GM12878 (cell line): Measurements from ENCODE around the gene PRMT5. TPM values are rescaled to one million over a fixed set of nuclear protein-coding genes. Genes with fewer than 3 reads are reported as not detected.

Experiments used
- ATAC-seq: fragments of 200-7000 bp; cut with Tn5 transposase; 3 replicates; pipeline ENCODE4 v1.9.1; 2020; ENCODE audit warnings: mild to moderate bottlenecking, moderate library complexity
- BruUV-seq: library from RNA; stranded (reverse); fragments of 400-500 nt; replicated peaks from 2 replicates; lab custom pipeline; 2021; lab: Mats Ljungman, UMichigan
- CTCF ChIA-PET: fragments of 300-600 bp; sonication (Branson Sonifier 250); formaldehyde crosslinking; extraction: SDS; loops from one replicate; lab custom pipeline; 2021; ENCODE audit warnings: inconsistent platforms; lab: Yijun Ruan, JAX
- POLR2A ChIA-PET: fragments of 350-600 bp; formaldehyde crosslinking; extraction: SDS; loops from one replicate; lab custom pipeline; 2021; ENCODE audit warnings: inconsistent platforms; lab: Charles Lee
- RAD21 ChIA-PET: fragments of 300-600 bp; sonication (Branson Sonifier 250); formaldehyde crosslinking; loops from one replicate; lab custom pipeline; 2023; ENCODE audit warnings: antibody characterized with exemption; ENCODE audit not compliant: unreplicated experiment; lab: Charles Lee
- SMC1A ChIA-PET: fragments of 300-600 bp; sonication (Branson Sonifier 250); formaldehyde crosslinking; loops from one replicate; lab custom pipeline; 2023; ENCODE audit not compliant: unreplicated experiment, uncharacterized antibody; lab: Charles Lee
- DNase-seq: peaks from one replicate; pipeline ENCODE4 v3.0.0-alpha.2; 2011; ENCODE audit warnings: low read depth, low spot score
- FAIRE-seq: peaks from 3 replicates; lab custom pipeline; 2011; peaks lifted over from hg19 to GRCh38; lab: Jason Lieb, UNC
- H2AFZ ChIP-seq: 2 replicates; pipeline ENCODE4 v1.6.0; 2011; ENCODE audit warnings: low read depth, low read length, control low read depth; ENCODE audit not compliant: control insufficient read depth
- H3K27ac ChIP-seq: 2 replicates; pipeline ENCODE4 v1.5.1; 2011; ENCODE audit warnings: control low read depth; ENCODE audit not compliant: control insufficient read depth, insufficient read depth
- H3K27me3 ChIP-seq, 2 experiments: replicated peaks in 1 of 2; 2 replicates each; pipeline versions ENCODE4 v1.6.0 to v1.6.1; 2011; ENCODE audit warnings: low read length in 1 of 2; ENCODE audit not compliant: control insufficient read depth in 2 of 2, insufficient read depth in 2 of 2
- H3K36me3 ChIP-seq, 2 experiments: 2 replicates each; pipeline ENCODE4 v1.5.1; 2011; ENCODE audit warnings: low read length in 1 of 2; ENCODE audit not compliant: control insufficient read depth in 2 of 2, insufficient read depth in 2 of 2
- H3K4me1 ChIP-seq: 2 replicates; pipeline ENCODE4 v1.6.1; 2011; ENCODE audit warnings: mild to moderate bottlenecking, low read length, moderate library complexity, mixed read lengths; ENCODE audit not compliant: control insufficient read depth, insufficient read depth
- H3K4me2 ChIP-seq: 2 replicates; pipeline ENCODE4 v1.6.0; 2011; ENCODE audit warnings: control low read depth; ENCODE audit not compliant: control insufficient read depth, insufficient read depth
- H3K4me3 ChIP-seq: fragments of 200-600 bp; sonication (generic); 2 replicates; pipeline ENCODE4 v1.5.1; 2016
- H3K79me2 ChIP-seq: 2 replicates; pipeline ENCODE4 v1.6.0; 2011; ENCODE audit warnings: low read length; ENCODE audit not compliant: control insufficient read depth, insufficient read depth
- H3K9ac ChIP-seq: 2 replicates; pipeline ENCODE4 v1.8.0; 2011; ENCODE audit warnings: low read length, control low read depth, mixed read lengths; ENCODE audit not compliant: control insufficient read depth, insufficient read depth
- H3K9me3 ChIP-seq: replicated peaks from 3 replicates; pipeline ENCODE4 v1.5.1; 2011; ENCODE audit warnings: mild to moderate bottlenecking, low read length; ENCODE audit not compliant: control insufficient read depth, insufficient read depth
- H4K20me1 ChIP-seq: 2 replicates; pipeline ENCODE4 v1.6.0; 2011; ENCODE audit not compliant: control insufficient read depth, insufficient read depth
- CHD1 ChIP-seq: IDR thresholded peaks from 2 replicates; pipeline ENCODE4 v1.6.1; 2012; ENCODE audit warnings: low read depth, low read length, improper control_type of control experiment
- IKZF1 ChIP-seq: fragments of 450-650 bp; conservative IDR thresholded peaks from 2 replicates; pipeline ENCODE4 v1.6.1; 2017; ENCODE audit warnings: antibody characterized with exemption, mild to moderate bottlenecking
- KLF5 ChIP-seq: fragments of 450-650 bp; IDR thresholded peaks from 2 replicates; pipeline ENCODE4 v1.6.1; 2014; ENCODE audit warnings: mild to moderate bottlenecking; ENCODE audit not compliant: partially characterized antibody
- MEF2B ChIP-seq: fragments of 450-650 bp; IDR thresholded peaks from 2 replicates; pipeline ENCODE4 v1.6.1; 2018; ENCODE audit warnings: mild to moderate bottlenecking, moderate library complexity; ENCODE audit not compliant: partially characterized antibody, poor library complexity, severe bottlenecking
- MTA2 ChIP-seq: fragments of 450-650 bp; IDR thresholded peaks from 2 replicates; pipeline ENCODE4 v1.6.1; 2016; ENCODE audit warnings: low read depth, mild to moderate bottlenecking, moderate library complexity
- NBN ChIP-seq: fragments of 450-650 bp; IDR thresholded peaks from 2 replicates; pipeline ENCODE4 v1.6.1; 2016
- NFIC ChIP-seq: IDR thresholded peaks from 2 replicates; pipeline ENCODE4 v1.6.1; 2012; ENCODE audit warnings: low read depth, mild to moderate bottlenecking, inconsistent platforms, low read length, moderate library complexity
- NFYA ChIP-seq: IDR thresholded peaks from 2 replicates; pipeline ENCODE4 v1.6.1; 2011; ENCODE audit warnings: low read depth, mild to moderate bottlenecking, low read length, improper control_type of control experiment, borderline replicate concordance
- NR2C2 ChIP-seq: IDR thresholded peaks from 2 replicates; pipeline ENCODE4 v1.6.1; 2011; ENCODE audit warnings: borderline replicate concordance, low read depth; ENCODE audit not compliant: control insufficient read depth, insufficient read length
- NRF1 ChIP-seq: conservative IDR thresholded peaks from 2 replicates; pipeline ENCODE4 v1.6.1; 2011; ENCODE audit warnings: mild to moderate bottlenecking, low read depth, low read length, improper control_type of control experiment
- PKNOX1 ChIP-seq: fragments of 450-650 bp; IDR thresholded peaks from 2 replicates; pipeline ENCODE4 v1.6.1; 2016; ENCODE audit warnings: mild to moderate bottlenecking
- SMC3 ChIP-seq: IDR thresholded peaks from 2 replicates; pipeline ENCODE4 v1.6.1; 2011; ENCODE audit warnings: low read length, improper control_type of control experiment, borderline replicate concordance
- SREBF1 ChIP-seq: IDR thresholded peaks from 2 replicates; pipeline ENCODE4 v1.6.1; 2012; ENCODE audit warnings: mild to moderate bottlenecking, low read length
- ZNF217 ChIP-seq: fragments of 450-650 bp; IDR thresholded peaks from 2 replicates; pipeline ENCODE4 v1.6.1; 2017; ENCODE audit warnings: antibody characterized with exemption, mild to moderate bottlenecking
- WGBS: methylation state at CpG from one replicate; pipeline ENCODE4 v1.1.6; 2016; ENCODE audit warnings: low lambda C conversion rate; ENCODE audit not compliant: insufficient replicate concordance, insufficient coverage; ENCODE audit errors: missing lambda C conversion rate; 5-methylcytosine and 5-hydroxymethylcytosine counted together
- in situ Hi-C: fragments of 300-500 bp; cut with MboI; formaldehyde crosslinking; loops from 9 replicates; pipeline ENCODE4 v1.14.3; 2018; ENCODE audit warnings: mixed read lengths
- intact Hi-C: fragments of 100-400 bp; cut with micrococcal nuclease; formaldehyde crosslinking; loops from one replicate; pipeline ENCODE4 v1.14.2; 2022; ENCODE audit not compliant: unreplicated experiment
- polyA plus RNA-seq, 11 experiments: library from polyadenylated mRNA; depleted of rRNA in 4 of 11; unstranded in 6 of 11; stranded (reverse) in 5 of 11; fragments of >200 nt; fragmentation: Nextera tagmentation in 4 of 11; fragmentation: Illumina TruSeq in 1 of 11; extraction: Ambion mirVana in 4 of 11; extraction: Trizol in 1 of 11; gene quantifications; 1 replicate in 1 of 11; 2 replicates in 10 of 11; pipeline versions ENCODE4 v1.2.1 to v1.2.3, GENCODE V29; 2011 to 2016; ENCODE audit warnings: inconsistent platforms in 2 of 11, missing spikeins in 2 of 11, low read depth in 1 of 11
- total RNA-seq, 4 experiments: library from RNA; depleted of rRNA in 3 of 4; stranded (reverse); fragments of >200 nt in 3 of 4; fragmentation: Illumina TruSeq in 1 of 4; extraction: Trizol in 1 of 4; gene quantifications; 2 replicates each; pipeline versions ENCODE4 v1.2.1 to v1.2.3, GENCODE V29; 2013 to 2021
- TF ChIP-seq, protein P1 (sequence below), 3 experiments: IDR thresholded peaks in 2 of 3; conservative IDR thresholded peaks in 1 of 3; 2 replicates each; pipeline ENCODE4 v1.5.1; 2011; ENCODE audit warnings: low read depth in 3 of 3, low read length in 3 of 3, mild to moderate bottlenecking in 3 of 3, control low read depth in 2 of 3, moderate library complexity in 2 of 3, inconsistent platforms in 1 of 3, mixed read lengths in 1 of 3; ENCODE audit not compliant: control insufficient read depth in 2 of 3, insufficient read depth in 1 of 3; ENCODE audit errors: extremely low read depth in 1 of 3
- TF ChIP-seq, protein P2 (sequence below): fragments of 450-650 bp; IDR thresholded peaks from 2 replicates; pipeline ENCODE4 v1.6.1; 2017; ENCODE audit warnings: low read depth, mild to moderate bottlenecking, moderate library complexity

Gene PRMT5
- total and polyA plus RNA-seq, 10 of the 15 experiments (the other 5 are each of a cell fraction or from before 2014, with no cell fraction given): 54.3 to 221 (median 111) TPM

- in situ Hi-C loops (no loop called here), intact Hi-C loops (loop anchor here (5.0 kb wide), 1 partner anchor 85 kb away; the partner anchor contains the start of gene CDH24)
- Histone ChIP-seq H3K27me3 (no peaks in the 10 kb centered on the region), H3K9ac (no peak overlapping the region), H3K4me2 (no peak overlapping the region), H3K9me3 (no peaks in the 10 kb centered on the region)
- SMC1A ChIA-PET: interaction anchor here (0.6 to 3.2 kb wide), 19 partner anchors 9 to 541 kb away, joined by 3 to 62 read pairs (median 5); partner anchors contain the start of genes AJUBA, C14orf119, CDH24 and HAUS4
- TF ChIP-seq SMC3 (no peak), NFIC (no peak), CHD1 (no peak), ZNF217 (no peak), NBN (no peak), SREBF1 (no peak), NR2C2 (no peak), NRF1 (no peak), PKNOX1 (no peak), MTA2 (no peak), NFYA (no peak), KLF5 (no peak), IKZF1 (no peak), MEF2B (no peak)
- TF ChIP-seq, protein P1, sequence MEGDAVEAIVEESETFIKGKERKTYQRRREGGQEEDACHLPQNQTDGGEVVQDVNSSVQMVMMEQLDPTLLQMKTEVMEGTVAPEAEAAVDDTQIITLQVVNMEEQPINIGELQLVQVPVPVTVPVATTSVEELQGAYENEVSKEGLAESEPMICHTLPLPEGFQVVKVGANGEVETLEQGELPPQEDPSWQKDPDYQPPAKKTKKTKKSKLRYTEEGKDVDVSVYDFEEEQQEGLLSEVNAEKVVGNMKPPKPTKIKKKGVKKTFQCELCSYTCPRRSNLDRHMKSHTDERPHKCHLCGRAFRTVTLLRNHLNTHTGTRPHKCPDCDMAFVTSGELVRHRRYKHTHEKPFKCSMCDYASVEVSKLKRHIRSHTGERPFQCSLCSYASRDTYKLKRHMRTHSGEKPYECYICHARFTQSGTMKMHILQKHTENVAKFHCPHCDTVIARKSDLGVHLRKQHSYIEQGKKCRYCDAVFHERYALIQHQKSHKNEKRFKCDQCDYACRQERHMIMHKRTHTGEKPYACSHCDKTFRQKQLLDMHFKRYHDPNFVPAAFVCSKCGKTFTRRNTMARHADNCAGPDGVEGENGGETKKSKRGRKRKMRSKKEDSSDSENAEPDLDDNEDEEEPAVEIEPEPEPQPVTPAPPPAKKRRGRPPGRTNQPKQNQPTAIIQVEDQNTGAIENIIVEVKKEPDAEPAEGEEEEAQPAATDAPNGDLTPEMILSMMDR (IDR thresholded peaks at IDR 0.05 in 2 of 3, conservative IDR thresholded peaks at IDR 0.05 in 1 of 3; ENCODE audit: control insufficient read depth in 2 of 3, extremely low read depth in 1 of 3, insufficient read depth in 1 of 3, low read depth in 3 of 3, low read length in 3 of 3): no peak
- TF ChIP-seq, protein P2, sequence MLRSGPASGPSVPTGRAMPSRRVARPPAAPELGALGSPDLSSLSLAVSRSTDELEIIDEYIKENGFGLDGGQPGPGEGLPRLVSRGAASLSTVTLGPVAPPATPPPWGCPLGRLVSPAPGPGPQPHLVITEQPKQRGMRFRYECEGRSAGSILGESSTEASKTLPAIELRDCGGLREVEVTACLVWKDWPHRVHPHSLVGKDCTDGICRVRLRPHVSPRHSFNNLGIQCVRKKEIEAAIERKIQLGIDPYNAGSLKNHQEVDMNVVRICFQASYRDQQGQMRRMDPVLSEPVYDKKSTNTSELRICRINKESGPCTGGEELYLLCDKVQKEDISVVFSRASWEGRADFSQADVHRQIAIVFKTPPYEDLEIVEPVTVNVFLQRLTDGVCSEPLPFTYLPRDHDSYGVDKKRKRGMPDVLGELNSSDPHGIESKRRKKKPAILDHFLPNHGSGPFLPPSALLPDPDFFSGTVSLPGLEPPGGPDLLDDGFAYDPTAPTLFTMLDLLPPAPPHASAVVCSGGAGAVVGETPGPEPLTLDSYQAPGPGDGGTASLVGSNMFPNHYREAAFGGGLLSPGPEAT: no peak
- TF ChIP-seq, all 136 proteins: peak for 0
- no peaks in the 10 kb centered on the region for H3K36me3 ChIP-seq
- H3K4me3 ChIP-seq: no peak overlapping the region
- ChIA-PET CTCF (interaction anchor here (0.8 to 13.2 kb wide), 36 partner anchors 9 to 315 kb away, joined by 3 to 370 read pairs (median 6); partner anchors contain the start of genes ACIN1, AJUBA, C14orf119 and CDH24), RAD21 (interaction anchor here (0.8 to 8.8 kb wide), 14 partner anchors 9 to 215 kb away, joined by 3 to 110 read pairs (median 5); partner anchors contain the start of genes AJUBA, CDH24, HAUS4 and PRMT5), POLR2A (interaction anchor here (1.3 to 2.7 kb wide), 2 partner anchors 9 to 14 kb away, joined by 3 to 17 read pairs; no protein-coding TSS in a partner anchor)
- ATAC-seq: no peak
- H3K27ac ChIP-seq: no peak overlapping the region
- DNase-seq: no peak
- 31% methylated on average over 2 of the region's 2 CpGs for WGBS
- H3K79me2 ChIP-seq: no peaks in the 10 kb centered on the region
- no peak for FAIRE-seq
- no peaks in the 10 kb centered on the region for H3K4me1 ChIP-seq
- H4K20me1 ChIP-seq: no peaks in the 10 kb centered on the region
- no peak overlapping the region for H2AFZ ChIP-seq
- no TSS peak for BruUV-seq
Measured at GRCh38 chr14:22972313-22972930, 43.2 kb upstream of the PRMT5 start.
